ENCODE measurements around the gene SLC38A2.

The SLC38A2 gene

DNA sequence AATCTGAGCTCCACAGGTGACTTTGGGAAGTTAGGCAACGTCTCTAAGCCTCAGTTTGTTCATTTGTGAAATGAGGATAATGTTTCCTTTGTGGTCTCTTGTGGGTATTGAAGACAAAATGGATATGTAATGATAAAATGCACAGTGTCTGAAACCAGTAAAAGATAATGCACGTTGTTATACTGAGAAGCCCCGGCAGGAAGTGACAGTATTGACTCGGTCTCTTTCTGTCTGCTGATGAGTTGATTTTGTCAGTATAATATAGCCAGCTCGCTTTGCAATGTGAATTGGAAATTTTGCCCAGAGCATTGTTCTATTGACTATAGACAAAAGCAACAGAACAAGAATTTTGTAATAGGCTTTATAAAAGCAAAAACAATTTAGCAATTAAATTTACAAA is 54.5 kb downstream of the SLC38A2 start:
- DNase-seq = no peak
- no peak for TF ChIP-seq GATA1 (IDR thresholded peaks at IDR 0.05; ENCODE audit: low read depth, low read length)
- TF ChIP-seq POLR2A (IDR thresholded peaks at IDR 0.05; ENCODE audit: low read length) = no peak
